Astrocyte of the cerebellum (primary cell): ENCODE data around the gene NACC2.

Experiments used
- DNase-seq: peaks from one replicate; pipeline ENCODE4 v3.0.0-alpha.2; 2011; ENCODE audit warnings: low read depth
- H3K4me3 ChIP-seq: 2 replicates; pipeline ENCODE4 v1.5.1; 2011; ENCODE audit warnings: mild to moderate bottlenecking, low read depth, low read length, moderate library complexity
- in situ Hi-C: cut with HindIII; loops from 2 replicates; pipeline ENCODE4 v1.10.0; 2017; ENCODE audit warnings: low sequenced_read_pairs
- TF ChIP-seq, protein P1 (sequence below): IDR thresholded peaks from 2 replicates; pipeline ENCODE4 v1.5.1; 2012; ENCODE audit warnings: low read length, low read depth, moderate library complexity, mild to moderate bottlenecking; ENCODE audit errors: missing control alignments

NACC2 gene

GRCh38 chr9:135995816-135996215 lies 99.3 kb downstream of the NACC2 start:
- no peak overlapping the region for H3K4me3 ChIP-seq
- no peak for DNase-seq
- TF ChIP-seq, protein P1, sequence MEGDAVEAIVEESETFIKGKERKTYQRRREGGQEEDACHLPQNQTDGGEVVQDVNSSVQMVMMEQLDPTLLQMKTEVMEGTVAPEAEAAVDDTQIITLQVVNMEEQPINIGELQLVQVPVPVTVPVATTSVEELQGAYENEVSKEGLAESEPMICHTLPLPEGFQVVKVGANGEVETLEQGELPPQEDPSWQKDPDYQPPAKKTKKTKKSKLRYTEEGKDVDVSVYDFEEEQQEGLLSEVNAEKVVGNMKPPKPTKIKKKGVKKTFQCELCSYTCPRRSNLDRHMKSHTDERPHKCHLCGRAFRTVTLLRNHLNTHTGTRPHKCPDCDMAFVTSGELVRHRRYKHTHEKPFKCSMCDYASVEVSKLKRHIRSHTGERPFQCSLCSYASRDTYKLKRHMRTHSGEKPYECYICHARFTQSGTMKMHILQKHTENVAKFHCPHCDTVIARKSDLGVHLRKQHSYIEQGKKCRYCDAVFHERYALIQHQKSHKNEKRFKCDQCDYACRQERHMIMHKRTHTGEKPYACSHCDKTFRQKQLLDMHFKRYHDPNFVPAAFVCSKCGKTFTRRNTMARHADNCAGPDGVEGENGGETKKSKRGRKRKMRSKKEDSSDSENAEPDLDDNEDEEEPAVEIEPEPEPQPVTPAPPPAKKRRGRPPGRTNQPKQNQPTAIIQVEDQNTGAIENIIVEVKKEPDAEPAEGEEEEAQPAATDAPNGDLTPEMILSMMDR, result no peak
- in situ Hi-C loops, result no loop called here

DNA sequence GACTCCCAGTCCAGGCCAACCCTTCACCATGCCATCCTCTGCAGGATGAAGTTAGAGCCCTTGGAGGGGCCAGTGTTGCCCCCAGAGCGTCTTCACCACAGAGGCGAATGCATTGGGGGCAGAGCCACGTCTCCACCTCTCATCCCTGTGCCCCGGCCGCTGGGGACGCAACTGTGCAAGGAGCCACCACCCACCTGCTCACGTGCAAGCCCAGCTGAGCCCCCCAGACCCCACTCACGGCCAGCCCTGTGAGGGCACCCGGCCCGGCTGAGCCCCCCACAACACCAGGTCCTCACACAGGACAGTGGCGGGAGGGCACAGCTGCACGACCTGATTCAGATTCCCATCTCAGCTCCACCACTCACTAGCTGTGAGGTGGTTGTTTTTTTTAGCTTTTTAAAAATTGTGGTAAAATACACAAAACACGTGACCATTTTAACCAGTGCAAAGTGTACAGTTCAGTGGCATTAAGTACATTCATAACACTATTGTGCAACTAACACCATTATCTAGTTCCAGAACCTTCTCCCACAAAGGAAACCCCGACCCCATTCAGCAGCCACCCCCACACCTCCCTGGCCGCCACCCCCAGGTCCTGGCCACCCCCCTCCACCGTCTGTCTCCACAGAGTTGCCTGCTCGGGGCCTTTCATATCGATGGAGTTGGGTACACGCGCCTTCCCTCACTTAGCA lies 100.4 kb downstream of the NACC2 start:
- H3K4me3 ChIP-seq, result no peak overlapping the region
- DNase-seq, result no peak
- TF ChIP-seq, protein P1, result no peak
- in situ Hi-C loops, result no loop called here

GRCh38 chr9:135993765-135994500 lies 101.2 kb downstream of the NACC2 start:
- in situ Hi-C loops, result no loop called here
- TF ChIP-seq, protein P1, result no peak
- DNase-seq, result no peak
- H3K4me3 ChIP-seq, result no peak overlapping the region

DNA sequence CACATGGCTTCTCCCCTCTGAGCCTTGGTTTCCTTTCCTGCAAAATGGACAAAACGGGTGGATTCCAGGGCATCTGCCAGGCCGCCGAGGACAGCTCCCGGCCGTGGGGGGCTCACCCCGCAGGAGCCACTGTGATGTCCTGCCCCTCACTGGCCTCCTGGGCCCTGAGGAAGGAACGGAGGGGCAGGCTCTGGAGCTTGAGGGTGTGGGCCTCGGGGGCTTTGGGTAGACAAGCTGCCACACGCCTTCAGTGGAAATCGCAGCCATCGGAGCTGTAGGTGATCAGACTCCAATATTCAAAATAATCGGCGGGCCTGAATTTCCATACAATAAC lies 101.7 kb downstream of the NACC2 start:
- in situ Hi-C loops, result no loop called here
- TF ChIP-seq, protein P1, result no peak
- H3K4me3 ChIP-seq, result no peak overlapping the region
- DNase-seq, result no peak

DNA sequence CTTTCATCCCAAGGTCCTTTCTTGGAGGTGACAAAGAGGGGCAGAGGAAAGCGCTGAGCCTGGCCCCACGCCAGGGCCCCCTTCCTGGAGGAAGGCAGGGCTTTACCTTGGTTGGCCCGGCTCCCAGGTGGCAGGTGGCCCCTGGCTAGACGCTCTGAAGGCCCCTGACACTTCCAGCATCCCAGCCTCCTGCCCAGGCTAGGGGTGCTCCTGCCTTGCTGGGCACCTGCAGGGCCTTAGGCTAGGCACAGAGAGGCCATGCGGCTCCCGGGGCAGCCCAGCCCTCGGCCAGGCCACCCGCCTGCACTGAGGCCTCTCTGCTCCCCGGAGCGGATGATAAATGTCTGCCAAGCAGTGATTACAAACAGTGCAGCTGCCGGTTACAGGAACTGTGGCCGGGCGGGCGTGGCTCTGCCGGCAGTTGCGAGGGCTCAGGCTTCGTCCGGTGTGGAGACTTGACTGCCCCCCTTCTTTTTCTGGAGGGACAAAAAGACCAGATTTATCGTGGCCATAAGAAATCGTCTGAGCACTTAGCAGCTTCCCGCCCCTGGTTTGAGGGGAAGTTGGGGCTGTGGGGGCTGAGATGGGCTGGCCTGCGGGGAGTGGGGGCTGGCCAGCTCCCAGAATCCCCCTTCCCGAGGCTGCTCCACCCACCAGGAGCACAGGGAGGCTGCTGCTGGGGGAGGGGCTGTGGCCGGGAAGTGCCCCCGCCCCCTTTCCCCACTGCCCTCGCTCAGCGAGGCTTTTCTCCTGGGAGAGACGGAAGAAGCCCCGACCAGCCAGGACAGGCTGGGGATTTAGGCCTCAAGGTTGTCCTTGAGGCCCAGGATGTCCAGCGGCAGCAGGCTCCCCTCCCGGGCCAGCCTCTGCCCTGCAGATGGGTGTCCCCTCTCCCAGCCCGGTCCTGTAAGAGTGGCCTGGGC lies 102.3 kb downstream of the NACC2 start:
- TF ChIP-seq, protein P1, result no peak
- DNase-seq, result peak; percentile 27
- peak overlapping the region; percentile 7 for H3K4me3 ChIP-seq
- in situ Hi-C loops, result no loop called here

- in situ Hi-C loops, result no loop called here
- TF ChIP-seq, protein P1, result no peak
- H3K4me3 ChIP-seq, result no peak overlapping the region
- no peak for DNase-seq
Measured at GRCh38 chr9:135991771-135992170, 103.3 kb downstream of the NACC2 start.
